ENCODE data around the gene ARHGEF19.

DNA sequence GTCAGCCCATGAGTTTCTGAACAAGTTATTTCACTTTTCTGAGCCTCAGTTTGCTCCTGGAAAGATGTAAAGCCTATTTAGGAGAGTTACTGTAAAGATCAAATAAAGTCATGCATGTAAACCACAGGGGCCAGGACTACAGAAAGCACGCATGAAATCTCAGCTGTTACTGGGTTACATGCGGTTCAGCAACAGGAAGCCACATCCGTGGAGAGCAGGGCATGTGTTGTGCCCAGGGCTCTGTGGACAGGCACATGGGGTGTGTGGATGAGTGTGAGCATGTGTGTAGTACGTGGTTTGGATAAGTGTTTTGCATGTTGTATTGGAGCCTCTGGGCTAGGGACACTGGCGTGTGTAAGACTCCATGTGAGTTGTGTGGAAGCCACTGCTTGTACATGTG, 54.4 kb downstream of the ARHGEF19 start:
- TF ChIP-seq, protein P1, sequence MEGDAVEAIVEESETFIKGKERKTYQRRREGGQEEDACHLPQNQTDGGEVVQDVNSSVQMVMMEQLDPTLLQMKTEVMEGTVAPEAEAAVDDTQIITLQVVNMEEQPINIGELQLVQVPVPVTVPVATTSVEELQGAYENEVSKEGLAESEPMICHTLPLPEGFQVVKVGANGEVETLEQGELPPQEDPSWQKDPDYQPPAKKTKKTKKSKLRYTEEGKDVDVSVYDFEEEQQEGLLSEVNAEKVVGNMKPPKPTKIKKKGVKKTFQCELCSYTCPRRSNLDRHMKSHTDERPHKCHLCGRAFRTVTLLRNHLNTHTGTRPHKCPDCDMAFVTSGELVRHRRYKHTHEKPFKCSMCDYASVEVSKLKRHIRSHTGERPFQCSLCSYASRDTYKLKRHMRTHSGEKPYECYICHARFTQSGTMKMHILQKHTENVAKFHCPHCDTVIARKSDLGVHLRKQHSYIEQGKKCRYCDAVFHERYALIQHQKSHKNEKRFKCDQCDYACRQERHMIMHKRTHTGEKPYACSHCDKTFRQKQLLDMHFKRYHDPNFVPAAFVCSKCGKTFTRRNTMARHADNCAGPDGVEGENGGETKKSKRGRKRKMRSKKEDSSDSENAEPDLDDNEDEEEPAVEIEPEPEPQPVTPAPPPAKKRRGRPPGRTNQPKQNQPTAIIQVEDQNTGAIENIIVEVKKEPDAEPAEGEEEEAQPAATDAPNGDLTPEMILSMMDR (IDR thresholded peaks at IDR 0.05; ENCODE audit: insufficient read depth, low read length): no peak
- TF ChIP-seq SPI1 (IDR thresholded peaks at IDR 0.05; ENCODE audit: borderline replicate concordance, low read depth): no peak
- TF ChIP-seq, protein P2, sequence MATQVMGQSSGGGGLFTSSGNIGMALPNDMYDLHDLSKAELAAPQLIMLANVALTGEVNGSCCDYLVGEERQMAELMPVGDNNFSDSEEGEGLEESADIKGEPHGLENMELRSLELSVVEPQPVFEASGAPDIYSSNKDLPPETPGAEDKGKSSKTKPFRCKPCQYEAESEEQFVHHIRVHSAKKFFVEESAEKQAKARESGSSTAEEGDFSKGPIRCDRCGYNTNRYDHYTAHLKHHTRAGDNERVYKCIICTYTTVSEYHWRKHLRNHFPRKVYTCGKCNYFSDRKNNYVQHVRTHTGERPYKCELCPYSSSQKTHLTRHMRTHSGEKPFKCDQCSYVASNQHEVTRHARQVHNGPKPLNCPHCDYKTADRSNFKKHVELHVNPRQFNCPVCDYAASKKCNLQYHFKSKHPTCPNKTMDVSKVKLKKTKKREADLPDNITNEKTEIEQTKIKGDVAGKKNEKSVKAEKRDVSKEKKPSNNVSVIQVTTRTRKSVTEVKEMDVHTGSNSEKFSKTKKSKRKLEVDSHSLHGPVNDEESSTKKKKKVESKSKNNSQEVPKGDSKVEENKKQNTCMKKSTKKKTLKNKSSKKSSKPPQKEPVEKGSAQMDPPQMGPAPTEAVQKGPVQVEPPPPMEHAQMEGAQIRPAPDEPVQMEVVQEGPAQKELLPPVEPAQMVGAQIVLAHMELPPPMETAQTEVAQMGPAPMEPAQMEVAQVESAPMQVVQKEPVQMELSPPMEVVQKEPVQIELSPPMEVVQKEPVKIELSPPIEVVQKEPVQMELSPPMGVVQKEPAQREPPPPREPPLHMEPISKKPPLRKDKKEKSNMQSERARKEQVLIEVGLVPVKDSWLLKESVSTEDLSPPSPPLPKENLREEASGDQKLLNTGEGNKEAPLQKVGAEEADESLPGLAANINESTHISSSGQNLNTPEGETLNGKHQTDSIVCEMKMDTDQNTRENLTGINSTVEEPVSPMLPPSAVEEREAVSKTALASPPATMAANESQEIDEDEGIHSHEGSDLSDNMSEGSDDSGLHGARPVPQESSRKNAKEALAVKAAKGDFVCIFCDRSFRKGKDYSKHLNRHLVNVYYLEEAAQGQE (IDR thresholded peaks at IDR 0.05; ENCODE audit: insufficient replicate concordance, low read depth): no peak
- TF ChIP-seq POLR2AphosphoS5 (IDR thresholded peaks at IDR 0.05; ENCODE audit: low read depth): no peak
- no peak for TF ChIP-seq GABPA (IDR thresholded peaks at IDR 0.05; ENCODE audit: low read depth)
